HG02973 (cell line): ENCODE results near the gene CIAO1.
"Not testable (repeated sequence)": the region's sequence is repeated elsewhere in the genome, so short reads cannot be mapped to it uniquely, and the experiment has no call there.

ENCODE experiments used
- ATAC-seq: cut with Tn5 transposase; IDR thresholded peaks from one replicate; pipeline ENCODE4 v1.9.1; 2021; ENCODE audit warnings: moderate library complexity; ENCODE audit not compliant: unreplicated experiment

The CIAO1 gene

DNA sequence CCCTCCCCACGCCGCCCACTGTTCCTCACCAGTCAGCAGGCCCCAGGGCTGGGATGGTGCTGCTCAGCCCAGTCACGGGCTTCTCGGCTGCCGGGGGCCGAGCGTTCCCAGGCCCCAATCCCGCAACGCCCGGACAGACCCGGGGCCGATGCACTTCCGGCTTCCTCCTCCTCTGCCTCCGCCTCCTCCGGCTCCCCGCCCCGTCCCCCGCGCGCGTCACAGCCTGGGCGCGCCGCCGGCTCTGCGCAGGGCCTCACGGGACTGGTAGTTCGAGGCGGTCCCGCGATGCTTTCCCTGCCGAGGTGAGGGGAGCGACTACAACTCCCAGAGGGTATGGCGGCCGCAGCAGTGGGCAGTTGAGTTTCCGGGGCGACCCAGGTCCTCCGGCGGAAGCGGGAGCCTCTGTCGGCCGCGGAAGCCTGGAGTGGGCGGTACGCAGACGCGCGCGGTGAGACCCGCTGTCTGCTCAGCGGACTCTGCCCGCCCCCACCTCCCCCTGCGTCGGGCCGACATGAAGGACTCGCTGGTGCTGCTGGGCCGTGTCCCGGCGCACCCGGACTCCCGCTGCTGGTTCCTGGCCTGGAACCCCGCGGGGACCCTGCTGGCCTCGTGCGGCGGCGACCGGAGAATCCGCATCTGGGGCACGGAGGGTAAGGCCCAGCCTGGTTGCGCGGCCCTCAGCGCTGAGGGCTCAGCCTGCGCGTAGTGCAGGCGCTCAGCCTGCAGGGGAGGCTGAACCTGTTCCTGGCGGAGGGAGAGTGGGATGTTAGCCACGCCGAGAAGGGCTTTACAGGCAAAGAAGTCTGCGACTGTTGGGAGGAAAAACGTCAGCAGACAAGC is at the start of gene CIAO1, which contains the start of gene TMEM127:
Gene CIAO1 (plus strand): TSS at position 386 of the 840 bp plus-strand sequence. CDS start 126 bp downstream, at position 512.
Gene TMEM127 (minus strand): TSS at position 158 of the 840 bp plus-strand sequence. CDS start 616 bp downstream, outside the sequence.
- ATAC-seq: peak; percentile 87

DNA sequence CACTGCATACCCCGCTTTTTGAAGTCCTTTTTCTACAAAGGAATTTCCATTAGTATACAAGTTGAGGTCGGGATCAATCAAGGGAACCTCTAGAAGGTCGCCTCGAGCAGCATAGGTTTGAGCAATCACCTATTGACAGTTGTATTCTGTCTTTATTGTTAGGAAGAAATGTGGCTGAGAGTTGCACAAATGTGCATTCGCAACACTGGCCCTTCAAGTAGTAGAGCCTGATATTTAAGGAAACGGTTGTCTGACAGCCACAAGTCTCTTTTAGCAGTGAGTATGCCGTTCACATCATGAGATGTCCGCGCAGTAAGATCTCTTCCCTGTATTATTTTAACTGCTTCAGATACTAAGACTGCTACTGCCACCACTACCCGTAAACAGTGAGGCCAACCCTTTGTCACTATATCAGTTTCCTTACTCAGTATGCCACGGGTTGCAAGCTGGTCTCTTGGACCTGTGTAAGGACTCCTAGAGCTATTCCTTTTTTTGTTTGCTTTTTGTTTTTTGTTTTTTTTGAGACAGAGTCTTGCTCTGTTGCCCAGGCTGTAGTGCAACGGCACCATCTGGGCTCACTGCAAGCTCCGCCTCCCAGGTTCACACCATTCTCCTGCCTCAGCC is 47.4 kb upstream of the CIAO1 start:
- no peak for ATAC-seq

DNA sequence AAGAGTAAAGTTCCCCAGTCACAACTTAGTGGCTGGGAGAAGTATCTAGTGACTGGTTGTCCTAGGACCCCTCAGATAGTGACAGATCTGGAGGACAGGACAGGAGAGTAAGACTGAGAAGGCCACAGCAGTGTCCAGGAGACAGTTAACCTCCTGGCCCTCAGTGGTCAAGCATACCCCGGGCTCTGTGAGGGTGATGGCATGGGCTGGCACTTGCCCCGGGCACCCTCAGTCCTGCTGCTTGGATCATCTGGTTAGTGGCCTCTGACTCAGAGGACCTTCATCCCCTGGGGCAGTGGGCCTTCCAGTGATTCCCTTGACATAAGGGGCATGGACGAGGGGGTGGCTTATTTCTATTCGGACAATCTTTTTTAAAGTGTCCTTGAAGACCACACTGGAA is 46.1 kb upstream of the CIAO1 start:
- ATAC-seq: not testable (repeated sequence)

DNA sequence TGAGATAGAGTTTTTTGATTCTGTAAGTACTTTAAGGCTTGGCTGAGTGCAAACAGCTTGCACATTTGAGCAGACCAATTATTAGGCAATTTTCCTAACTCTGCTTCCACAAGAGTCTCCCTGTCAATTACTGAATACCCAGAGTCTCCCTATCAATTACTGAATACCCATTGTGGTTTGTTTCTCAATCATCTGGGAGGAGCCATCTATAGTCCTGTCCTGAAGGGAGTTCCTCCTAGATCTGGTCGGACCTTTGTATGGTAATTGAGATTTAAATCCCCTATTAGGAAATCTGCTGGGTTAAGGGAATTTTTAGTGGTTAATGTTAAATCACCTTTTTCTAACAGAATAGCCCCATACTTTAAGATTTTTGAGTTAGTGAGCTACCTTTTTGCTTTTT is 44.9 kb upstream of the CIAO1 start:
- not testable (repeated sequence) for ATAC-seq

DNA sequence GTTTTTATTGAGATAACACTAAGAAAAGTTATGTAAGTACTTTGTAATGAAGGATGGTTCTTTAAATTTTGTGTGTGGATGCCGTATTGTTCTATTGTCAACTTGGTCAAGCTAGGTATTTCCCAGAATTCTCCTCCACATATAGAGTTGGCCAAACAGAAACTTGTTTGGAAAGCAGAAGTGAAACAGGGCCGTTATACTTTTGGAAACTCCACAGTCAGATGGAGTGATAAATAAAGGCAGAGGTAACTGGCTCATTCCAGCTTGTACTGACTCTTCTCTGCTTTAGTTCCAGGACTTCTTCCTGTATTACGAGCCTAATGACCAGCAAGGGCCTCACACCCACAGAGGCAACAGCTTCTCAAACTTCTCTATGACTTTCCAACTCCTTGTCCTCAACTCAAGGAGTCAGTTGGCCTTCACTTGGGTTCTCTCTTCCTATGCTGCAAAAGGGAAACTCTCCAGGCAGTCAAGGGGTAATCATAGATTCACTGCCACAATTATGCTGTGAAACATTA is 41.0 kb upstream of the CIAO1 start:
- peak; percentile 89 for ATAC-seq

DNA sequence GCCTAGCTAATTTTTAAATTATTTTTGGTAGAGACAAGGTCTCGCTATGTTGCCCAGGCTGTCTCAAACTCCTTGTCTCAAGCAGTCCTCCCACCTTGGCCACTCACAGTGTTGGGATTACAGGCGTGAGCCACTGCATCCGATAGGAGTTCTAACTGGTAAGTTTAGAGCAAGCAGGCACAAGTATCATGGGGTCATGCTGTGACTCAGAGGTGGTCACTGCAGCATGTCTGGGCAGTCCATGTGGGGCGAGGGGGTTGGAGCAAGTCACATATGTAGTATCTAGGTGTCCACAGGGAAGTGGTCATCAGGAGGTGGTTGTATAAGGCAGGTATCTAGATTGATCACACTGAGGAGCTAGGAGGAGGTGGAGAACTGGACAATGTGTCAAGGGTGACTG is 34.7 kb upstream of the CIAO1 start:
- ATAC-seq: no peak

DNA sequence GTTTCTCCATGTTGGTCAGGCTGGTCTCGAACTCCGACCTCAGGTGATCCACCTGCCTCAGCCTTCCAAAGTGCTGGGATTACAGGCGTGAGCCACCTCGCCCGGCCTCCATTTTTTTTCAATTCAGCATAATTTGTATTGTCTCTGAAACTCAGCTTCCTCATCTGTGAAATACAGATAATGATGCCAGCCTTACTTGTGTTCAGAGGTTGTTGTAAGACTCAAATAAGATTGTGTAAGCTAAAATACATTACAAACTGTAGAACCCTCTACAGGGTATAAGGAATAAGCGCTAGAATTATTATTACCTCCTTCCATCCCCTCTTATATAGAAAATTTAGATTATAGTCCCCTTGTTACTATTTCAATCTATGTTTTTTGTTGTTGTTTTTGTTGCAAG is 32.6 kb upstream of the CIAO1 start:
- ATAC-seq: no peak

DNA sequence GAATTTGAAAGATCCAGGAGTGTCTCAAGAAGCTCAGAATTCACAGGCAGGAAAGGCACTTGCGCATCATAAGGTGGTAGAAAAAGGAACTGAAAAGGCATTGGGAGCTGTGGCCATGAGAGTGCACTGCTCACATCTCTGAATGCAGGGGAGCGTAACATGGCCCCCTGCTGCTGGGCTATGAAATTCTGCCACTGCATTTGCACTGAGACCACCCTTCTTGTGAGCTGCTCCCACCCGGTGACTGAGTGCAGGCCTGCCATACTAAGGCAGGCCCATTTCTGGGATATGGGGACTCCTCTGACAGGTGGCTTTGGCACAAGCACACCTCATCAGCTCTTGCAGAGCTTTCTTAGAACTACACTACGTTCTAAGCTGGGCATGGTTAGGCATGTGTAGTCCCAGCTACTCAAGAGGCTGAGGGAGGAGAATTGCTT is 32.1 kb upstream of the CIAO1 start:
- ATAC-seq: peak; percentile 84

DNA sequence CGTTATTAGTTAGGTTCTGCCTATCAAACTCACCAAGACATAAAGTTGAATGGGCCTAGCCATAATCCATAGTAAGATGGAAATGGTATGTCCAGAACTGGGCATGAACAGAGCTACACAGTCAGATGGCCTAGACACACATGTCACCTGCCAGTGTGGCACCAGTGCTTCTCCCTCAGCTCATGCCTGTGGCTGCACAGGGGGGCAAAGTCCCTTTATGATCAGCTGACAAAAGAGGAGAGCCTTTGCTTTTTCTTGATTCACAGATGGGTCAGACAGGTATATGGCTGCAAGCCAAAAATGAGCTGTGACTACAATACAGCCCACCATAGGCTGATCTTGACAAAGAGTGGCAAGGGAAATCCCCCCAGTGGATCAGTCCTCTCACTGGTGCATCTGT is 29.1 kb upstream of the CIAO1 start:
- no peak for ATAC-seq

DNA sequence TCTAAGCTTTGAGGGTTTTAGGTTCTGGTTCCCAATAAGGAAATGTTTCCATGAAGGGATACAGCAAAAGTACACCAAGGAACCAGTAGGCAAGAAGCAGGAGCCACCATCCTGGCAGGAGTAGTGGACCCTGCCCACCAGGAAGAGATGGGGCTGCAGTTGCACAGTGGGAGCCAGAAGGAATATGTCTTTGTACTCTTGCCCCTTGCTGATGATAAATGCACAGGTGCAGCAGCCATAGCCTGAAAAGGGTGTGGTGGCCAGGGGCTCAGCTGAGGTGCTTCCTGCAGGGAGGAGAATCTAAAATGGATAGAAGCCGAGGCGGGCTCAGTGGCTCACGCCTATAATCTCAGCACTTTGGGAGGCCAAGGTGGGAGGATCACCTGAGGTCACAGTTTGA is 27.8 kb upstream of the CIAO1 start:
- ATAC-seq: no peak

DNA sequence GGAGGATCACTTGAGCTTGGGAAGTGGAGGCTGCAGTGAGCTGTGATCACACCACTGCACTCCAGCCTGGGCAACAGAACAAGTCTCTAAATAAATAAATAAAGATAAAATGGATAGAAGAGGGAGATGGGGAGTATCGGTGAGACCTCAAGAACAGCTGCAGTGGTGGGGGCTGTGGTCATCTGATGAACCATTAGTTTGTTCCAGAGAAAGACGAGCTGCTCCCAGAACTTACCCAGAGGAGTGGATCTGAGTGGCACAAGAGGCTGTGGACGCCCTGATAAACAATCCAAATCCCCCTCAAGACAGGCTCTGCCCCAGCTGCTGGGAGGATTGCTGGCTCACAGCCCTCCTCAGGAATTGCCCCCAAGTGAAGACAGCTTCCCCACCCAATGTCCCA is 26.9 kb upstream of the CIAO1 start:
- no peak for ATAC-seq

DNA sequence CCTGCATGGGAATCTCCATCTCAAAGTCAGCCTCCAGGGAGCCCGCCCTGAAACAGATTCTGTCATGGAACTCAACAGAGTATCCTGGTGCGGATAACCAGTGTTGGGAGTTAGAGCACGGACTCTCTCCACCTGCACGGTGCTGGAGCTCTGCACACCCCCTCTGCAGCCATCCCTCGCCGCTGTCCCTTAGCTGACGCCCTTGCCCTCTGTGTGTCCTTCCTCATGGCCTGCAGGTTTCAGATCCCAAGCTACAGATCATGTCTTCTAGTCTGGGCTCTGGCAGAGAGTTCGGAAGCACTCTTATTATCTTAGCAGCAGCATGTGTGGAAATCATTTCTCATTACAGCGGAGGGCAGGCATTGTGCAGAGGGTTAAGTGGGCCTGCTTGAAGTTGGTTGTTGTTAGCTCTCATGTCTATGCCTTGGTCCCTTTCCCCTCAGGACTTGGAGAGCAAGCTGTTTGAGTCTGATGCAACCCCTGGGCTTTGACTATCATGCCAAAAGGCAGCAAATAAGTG is 26.2 kb upstream of the CIAO1 start:
- ATAC-seq: no peak

DNA sequence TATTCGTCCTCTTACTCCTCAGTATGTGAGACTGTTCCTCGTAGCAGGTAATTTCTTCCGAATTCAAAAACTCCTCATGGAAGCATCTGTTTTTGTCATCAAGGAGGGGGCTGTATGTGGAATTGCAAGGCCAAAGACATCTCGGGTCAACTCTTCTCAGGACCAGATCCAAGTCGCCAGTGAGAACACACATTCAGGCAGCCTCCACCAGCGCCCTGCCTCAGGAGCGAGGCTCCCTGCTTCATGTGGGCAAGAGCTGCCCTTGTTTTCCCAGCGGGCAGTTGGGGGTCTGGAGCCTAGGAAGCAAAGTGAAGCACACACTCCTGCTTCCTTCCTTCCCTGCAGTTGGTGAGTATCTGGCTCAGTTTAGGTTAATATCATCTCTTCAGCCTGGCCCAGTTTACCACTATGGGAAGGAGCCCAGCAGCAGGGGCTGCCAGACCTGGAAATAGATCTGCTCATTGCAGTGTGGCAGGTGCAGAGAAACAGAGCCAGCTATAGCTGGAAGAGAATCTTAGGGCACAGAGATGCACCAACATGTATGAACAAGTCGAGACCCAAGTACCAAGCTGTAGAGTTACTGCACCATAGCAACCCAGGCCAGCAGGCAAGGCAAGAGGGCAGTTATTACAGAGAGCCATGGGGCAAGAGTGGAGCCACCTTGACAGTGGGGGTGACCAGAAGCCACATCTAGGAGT is 25.5 kb upstream of the CIAO1 start:
- no peak for ATAC-seq

DNA sequence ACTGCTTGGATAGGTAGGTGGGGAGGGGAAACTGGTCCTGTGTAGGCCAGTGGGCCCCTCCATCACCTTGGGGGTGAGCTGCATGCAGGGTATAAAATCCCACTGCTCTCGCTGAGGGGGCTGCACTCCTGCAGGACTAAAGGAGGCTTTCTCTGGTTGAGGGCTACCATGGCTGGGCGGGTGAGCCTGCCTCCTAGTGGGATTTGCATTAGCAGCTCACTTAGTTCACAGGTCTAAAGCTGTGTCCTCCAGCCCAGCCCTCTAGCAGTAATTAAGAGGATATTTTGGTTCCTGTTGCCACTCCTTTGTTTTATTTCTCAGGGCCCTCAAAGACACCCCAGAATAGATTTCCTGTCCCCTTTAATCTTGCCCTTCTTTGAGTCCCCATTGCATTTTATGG is 24.8 kb upstream of the CIAO1 start:
- no peak for ATAC-seq

DNA sequence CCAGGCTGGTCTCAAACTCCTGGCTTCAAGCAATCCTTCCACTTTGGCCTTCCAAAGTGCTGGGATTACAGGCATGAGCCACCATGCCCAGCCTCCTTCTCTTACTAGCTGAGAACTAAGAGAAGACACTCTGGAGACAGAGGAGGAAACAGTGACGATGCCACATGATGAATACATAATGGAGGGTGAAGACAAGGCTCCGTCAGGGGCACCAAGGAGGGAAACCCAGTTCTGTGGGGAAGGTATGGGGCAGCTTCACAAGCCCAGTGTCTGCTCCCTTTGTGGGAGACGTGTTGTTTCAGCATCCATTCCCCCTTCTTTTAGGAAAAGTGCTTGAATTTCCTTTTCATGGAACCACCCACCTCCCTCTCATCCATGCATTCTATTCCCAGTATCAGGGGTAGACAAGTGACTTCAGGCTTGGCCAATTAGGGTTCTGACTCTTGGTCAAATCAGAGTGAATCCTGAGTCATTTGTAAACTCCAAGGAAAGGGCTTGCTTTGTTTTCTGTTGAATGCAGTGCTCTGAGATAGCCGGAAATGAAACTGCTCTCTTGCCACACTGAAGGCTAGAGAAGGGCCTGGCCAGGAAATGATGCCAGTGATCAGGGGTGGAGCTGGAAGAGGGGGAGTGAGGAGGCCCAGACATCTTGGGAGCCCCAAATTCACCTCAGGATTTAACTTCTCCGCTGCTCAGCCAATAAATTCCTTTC is 24.0 kb upstream of the CIAO1 start:
- peak; percentile 82 for ATAC-seq

DNA sequence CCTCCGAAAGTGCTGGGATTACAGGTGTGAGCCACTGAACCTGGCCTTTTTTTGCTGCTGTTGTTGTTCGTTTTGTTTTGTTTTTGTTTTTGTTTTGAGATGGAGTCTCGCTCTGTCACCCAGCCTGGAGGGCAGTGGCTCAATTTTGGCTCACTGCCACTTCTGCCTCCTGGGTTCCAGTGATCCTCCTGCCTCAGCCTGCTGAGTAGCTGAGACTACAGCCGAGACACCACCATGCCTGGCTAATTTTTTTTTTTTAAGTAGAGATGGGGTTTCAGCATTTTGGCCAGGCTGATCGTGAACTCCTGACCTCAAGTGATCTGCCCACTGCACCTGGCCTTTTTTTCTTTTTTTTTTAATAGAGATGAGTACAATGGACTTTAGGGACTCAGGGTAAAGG is 22.2 kb upstream of the CIAO1 start:
- no peak for ATAC-seq

DNA sequence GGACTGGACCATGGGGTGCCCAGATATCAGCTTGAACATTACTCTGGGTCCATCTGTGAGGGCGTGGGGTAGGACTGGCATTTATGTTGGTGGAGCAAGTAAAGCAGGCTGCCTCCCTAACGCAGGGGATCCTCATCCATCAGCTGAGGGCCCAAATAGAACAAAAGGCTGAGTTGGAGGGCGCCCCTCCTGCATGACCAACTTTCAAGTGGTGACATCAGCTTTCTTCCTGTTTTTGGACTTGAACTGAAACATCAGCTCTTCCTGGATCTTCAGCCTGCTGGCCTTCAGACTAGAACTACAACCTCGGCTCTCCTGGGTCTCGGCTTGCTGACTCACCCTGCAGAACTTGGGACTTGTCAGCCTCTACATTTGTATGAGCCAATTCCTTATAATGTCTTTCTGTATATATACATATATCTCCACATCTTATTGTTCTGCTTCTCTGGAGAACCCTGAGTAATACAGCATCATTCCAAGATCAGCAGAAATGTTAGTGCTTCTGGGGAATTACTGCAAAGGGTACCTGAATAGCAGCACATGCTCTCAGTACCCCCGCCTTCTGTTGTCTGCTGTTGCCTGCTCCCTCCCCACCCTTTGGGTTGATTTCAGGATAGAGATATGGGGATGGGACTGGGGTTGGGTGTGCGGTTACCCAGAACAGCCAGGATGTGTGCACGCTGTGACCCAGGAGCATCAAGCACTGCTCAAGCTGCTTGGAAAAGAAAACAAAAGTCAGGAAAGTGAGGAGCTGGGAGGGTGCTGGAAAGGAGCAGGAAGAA is 20.2 kb upstream of the CIAO1 start:
- ATAC-seq: no peak

DNA sequence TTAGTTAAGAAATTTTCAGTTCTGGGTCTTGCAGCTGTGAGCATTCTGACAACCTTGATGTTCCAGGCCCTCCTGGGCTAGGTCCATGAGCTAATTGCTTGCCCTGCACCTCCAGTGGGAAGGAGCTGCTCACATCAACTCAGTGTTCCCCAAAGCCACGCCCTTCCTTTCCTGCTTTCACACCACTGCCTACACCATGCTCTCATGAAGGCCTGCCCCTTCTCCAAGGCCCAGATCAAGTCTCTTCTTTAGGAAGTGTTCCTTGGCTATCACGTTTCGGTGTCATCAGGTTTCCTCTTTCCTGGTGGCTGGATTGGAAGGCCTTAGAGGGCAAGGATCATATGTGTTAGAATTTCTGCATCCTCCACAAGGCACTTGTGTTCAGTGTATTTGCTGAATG is 19.0 kb upstream of the CIAO1 start:
- no peak for ATAC-seq

DNA sequence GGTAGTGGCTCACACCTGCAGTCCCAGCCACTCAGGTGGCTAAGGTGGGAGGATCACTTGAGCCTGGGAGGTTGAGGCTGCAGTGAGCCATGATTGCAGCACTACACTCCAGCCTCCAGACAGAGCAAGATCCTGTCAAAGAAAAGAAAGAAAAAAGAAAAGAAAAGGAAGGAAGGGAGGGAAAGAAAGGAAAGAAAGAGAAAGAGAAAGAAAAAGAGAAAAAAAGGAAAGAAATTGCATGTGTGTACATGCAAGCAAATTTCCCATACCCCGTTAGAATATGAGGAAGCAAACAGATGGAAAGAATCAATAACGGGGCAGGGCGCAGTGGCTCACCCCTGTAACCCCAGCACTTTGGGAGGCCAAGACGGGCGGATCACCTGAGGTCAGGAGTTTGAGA is 18.1 kb upstream of the CIAO1 start:
- ATAC-seq: no peak

DNA sequence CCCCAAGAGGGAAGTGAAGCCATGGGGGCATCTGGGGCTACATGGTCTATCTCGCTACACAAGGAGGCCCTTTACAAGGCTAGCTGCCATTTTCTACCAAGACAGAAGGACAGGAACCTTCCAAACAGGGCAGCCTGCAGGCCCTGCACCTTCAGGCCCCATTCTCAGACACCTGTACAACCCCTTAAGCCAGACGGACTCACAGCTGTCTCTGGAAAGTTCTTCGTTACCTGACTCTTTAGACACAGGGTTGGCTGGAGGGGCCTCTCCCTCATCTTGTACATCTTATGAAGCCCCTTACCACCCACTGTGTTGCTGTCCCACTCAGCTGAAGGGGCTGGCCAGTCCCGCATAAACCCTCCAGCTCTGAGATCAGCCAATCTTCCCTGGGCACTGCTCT is 17.4 kb upstream of the CIAO1 start:
- no peak for ATAC-seq
